Epidermal melanocyte (primary cell): ENCODE data around the gene WNT3.
"Not testable (repeated sequence)": the region's sequence is repeated elsewhere in the genome, so short reads cannot be mapped to it uniquely, and the experiment has no call there.

Experiments
- DNase-seq: peaks from one replicate; pipeline ENCODE4 v3.0.0; 2011; ENCODE audit warnings: low spot score; ENCODE audit not compliant: insufficient read length

The WNT3 gene

GRCh38 chr17:46765453-46765852, 53.0 kb downstream of the WNT3 start:
- DNase-seq, result no peak

GRCh38 chr17:46764709-46765401, 53.6 kb downstream of the WNT3 start:
- DNase-seq, result no peak

- no peak for DNase-seq
Observed at GRCh38 chr17:46764000-46764708, 54.3 kb downstream of the WNT3 start.

GRCh38 chr17:46763416-46763815, 55.1 kb downstream of the WNT3 start:
- DNase-seq, result no peak

- DNase-seq, result no peak
Observed at GRCh38 chr17:46759141-46759540, 59.4 kb downstream of the WNT3 start.

- DNase-seq, result no peak
Observed at GRCh38 chr17:46758614-46759013, 59.9 kb downstream of the WNT3 start.

- DNase-seq, result not testable (repeated sequence)
Observed at GRCh38 chr17:46757588-46757987, 60.9 kb downstream of the WNT3 start.

- no peak for DNase-seq
Observed at GRCh38 chr17:46756861-46757260, 61.6 kb downstream of the WNT3 start.

GRCh38 chr17:46756081-46756735, 62.3 kb downstream of the WNT3 start:
- no peak for DNase-seq

- no peak for DNase-seq
Observed at GRCh38 chr17:46753776-46754175, 64.7 kb downstream of the WNT3 start.

- DNase-seq, result no peak
Observed at GRCh38 chr17:46751425-46751824, 67.1 kb downstream of the WNT3 start.

- no peak for DNase-seq
Observed at GRCh38 chr17:46745376-46745775, 73.1 kb downstream of the WNT3 start.

- no peak for DNase-seq
Observed at GRCh38 chr17:46744441-46744840, 74.1 kb downstream of the WNT3 start.

- no peak for DNase-seq
Observed at GRCh38 chr17:46742565-46743270, 75.8 kb downstream of the WNT3 start.

- DNase-seq, result no peak
Observed at GRCh38 chr17:46741122-46741730, 77.3 kb downstream of the WNT3 start.

GRCh38 chr17:46739982-46740381, 78.5 kb downstream of the WNT3 start:
- DNase-seq, result no peak

- DNase-seq, result no peak
Observed at GRCh38 chr17:46738544-46738943, 79.9 kb downstream of the WNT3 start.

- no peak for DNase-seq
Observed at GRCh38 chr17:46737326-46737725, 81.2 kb downstream of the WNT3 start.

- no peak for DNase-seq
Observed at GRCh38 chr17:46736100-46736499, 82.4 kb downstream of the WNT3 start.

GRCh38 chr17:46733837-46734475, 84.5 kb downstream of the WNT3 start:
- no peak for DNase-seq
